Esophagus muscularis mucosa (tissue), 3 donors: ENCODE data around the gene FRA10AC1.

Source experiments
- POLR2AphosphoS5 ChIP-seq, 2 donors: sonication (generic); formaldehyde crosslinking; IDR thresholded peaks; one replicate each; pipeline ENCODE4 v1.6.1; 2017; ENCODE audit warnings: antibody characterized with exemption in 2 of 2
- TF ChIP-seq, protein P1 (sequence below), 3 experiments: fragments of 200-600 bp in 2 of 3; fragments of 450-650 bp in 1 of 3; sonication (generic) in 2 of 3; IDR thresholded peaks; one replicate each; pipeline ENCODE4 v1.5.1; 2017 to 2019; ENCODE audit warnings: antibody characterized with exemption in 3 of 3, mild to moderate bottlenecking in 2 of 3, moderate library complexity in 1 of 3

DNA sequence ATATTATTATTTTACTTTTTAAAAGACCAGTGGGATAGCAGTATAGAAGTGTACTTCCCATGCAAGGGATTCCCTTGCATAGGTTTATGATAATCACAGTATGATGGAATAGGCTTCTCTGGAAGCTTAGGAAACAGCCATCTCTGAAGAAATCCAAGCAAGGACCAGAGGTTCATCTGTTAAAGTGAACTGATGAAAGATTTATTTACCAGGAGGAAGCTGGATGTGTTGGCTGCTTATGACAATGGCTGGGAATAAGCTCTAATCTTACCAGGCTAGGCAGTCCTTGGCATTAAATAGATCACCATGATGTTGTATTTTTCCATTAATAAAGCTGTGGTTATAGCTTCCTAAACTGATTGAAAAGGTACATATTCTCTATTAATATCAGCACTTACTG is 32.0 kb downstream of the FRA10AC1 start:
- TF ChIP-seq, protein P1, sequence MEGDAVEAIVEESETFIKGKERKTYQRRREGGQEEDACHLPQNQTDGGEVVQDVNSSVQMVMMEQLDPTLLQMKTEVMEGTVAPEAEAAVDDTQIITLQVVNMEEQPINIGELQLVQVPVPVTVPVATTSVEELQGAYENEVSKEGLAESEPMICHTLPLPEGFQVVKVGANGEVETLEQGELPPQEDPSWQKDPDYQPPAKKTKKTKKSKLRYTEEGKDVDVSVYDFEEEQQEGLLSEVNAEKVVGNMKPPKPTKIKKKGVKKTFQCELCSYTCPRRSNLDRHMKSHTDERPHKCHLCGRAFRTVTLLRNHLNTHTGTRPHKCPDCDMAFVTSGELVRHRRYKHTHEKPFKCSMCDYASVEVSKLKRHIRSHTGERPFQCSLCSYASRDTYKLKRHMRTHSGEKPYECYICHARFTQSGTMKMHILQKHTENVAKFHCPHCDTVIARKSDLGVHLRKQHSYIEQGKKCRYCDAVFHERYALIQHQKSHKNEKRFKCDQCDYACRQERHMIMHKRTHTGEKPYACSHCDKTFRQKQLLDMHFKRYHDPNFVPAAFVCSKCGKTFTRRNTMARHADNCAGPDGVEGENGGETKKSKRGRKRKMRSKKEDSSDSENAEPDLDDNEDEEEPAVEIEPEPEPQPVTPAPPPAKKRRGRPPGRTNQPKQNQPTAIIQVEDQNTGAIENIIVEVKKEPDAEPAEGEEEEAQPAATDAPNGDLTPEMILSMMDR (IDR thresholded peaks at IDR 0.05), result no peak
- TF ChIP-seq POLR2AphosphoS5 (IDR thresholded peaks at IDR 0.05), result no peak
